Activated T-cell treated with anti-CD3 and anti-CD28 coated beads, Interleukin-2, amount 50 U/mL, for 48 hours (primary cell): Measurements from ENCODE around the gene ATP6V0B.

Experiments used
- DNase-seq, 2 experiments: peaks; one replicate each; pipeline ENCODE4 v3.0.0-alpha.2; 2020

The ATP6V0B gene

GRCh38 chr1:43985984-43986595 is 11.3 kb downstream of the ATP6V0B start:
- DNase-seq, result no peak

- DNase-seq, result no peak
These were observed 12.0 kb downstream of the ATP6V0B start for GRCh38 chr1:43986712-43987111.

GRCh38 chr1:43987159-43987902 is 12.6 kb downstream of the ATP6V0B start:
- no peak for DNase-seq

- DNase-seq, result peak in 1 of 2 experiments; percentile 36
These were observed 15.8 kb downstream of the ATP6V0B start for GRCh38 chr1:43990271-43991199.

GRCh38 chr1:43991200-43991475 is 16.4 kb downstream of the ATP6V0B start:
- DNase-seq, result no peak

GRCh38 chr1:43991476-43992231 is 16.9 kb downstream of the ATP6V0B start, which contains the start of gene CCDC24:
Gene CCDC24 (plus strand): TSS chr1:43991599. CDS start chr1:43991879, 280 bp downstream.
- DNase-seq, result peak; percentile 84 to 88

GRCh38 chr1:43992232-43992995 is 17.7 kb downstream of the ATP6V0B start:
- no peak for DNase-seq

- no peak for DNase-seq
These were observed 18.6 kb downstream of the ATP6V0B start for GRCh38 chr1:43993206-43993914.

- no peak for DNase-seq
These were observed 19.3 kb downstream of the ATP6V0B start for GRCh38 chr1:43994071-43994470.

GRCh38 chr1:43994794-43995790 is 20.3 kb downstream of the ATP6V0B start:
- DNase-seq, result no peak

- DNase-seq, result no peak
These were observed 21.4 kb downstream of the ATP6V0B start for GRCh38 chr1:43995984-43996732.

- no peak for DNase-seq
These were observed 22.0 kb downstream of the ATP6V0B start for GRCh38 chr1:43996733-43997115.

- DNase-seq, result no peak
These were observed 22.7 kb downstream of the ATP6V0B start for GRCh38 chr1:43997295-43997999.

GRCh38 chr1:43998000-43998378 is 23.2 kb downstream of the ATP6V0B start:
- no peak for DNase-seq

- no peak for DNase-seq
These were observed 24.7 kb downstream of the ATP6V0B start for GRCh38 chr1:43999455-43999854.

- DNase-seq, result no peak
These were observed 25.4 kb downstream of the ATP6V0B start for GRCh38 chr1:44000122-44000665.

GRCh38 chr1:44002165-44002564 is 27.4 kb downstream of the ATP6V0B start:
- DNase-seq, result no peak

GRCh38 chr1:44002606-44003157 is 27.9 kb downstream of the ATP6V0B start:
- DNase-seq, result no peak
